ENCODE data around the gene PARP15.

- TF ChIP-seq, protein P1, sequence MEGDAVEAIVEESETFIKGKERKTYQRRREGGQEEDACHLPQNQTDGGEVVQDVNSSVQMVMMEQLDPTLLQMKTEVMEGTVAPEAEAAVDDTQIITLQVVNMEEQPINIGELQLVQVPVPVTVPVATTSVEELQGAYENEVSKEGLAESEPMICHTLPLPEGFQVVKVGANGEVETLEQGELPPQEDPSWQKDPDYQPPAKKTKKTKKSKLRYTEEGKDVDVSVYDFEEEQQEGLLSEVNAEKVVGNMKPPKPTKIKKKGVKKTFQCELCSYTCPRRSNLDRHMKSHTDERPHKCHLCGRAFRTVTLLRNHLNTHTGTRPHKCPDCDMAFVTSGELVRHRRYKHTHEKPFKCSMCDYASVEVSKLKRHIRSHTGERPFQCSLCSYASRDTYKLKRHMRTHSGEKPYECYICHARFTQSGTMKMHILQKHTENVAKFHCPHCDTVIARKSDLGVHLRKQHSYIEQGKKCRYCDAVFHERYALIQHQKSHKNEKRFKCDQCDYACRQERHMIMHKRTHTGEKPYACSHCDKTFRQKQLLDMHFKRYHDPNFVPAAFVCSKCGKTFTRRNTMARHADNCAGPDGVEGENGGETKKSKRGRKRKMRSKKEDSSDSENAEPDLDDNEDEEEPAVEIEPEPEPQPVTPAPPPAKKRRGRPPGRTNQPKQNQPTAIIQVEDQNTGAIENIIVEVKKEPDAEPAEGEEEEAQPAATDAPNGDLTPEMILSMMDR (IDR thresholded peaks at IDR 0.05), result no peak
- no peak for TF ChIP-seq POLR2A (IDR thresholded peaks at IDR 0.05)
Observed at GRCh38 chr3:122676759-122677158, 99.3 kb downstream of the PARP15 start.

Data from ovary (tissue), 3 donors.